HCT116 (cell line): ENCODE measurements around the gene OSGEPL1. TPM values are rescaled to one million over a fixed set of nuclear protein-coding genes. Genes with fewer than 3 reads are reported as not detected.

Source experiments
- ATAC-seq: fragments of 200-7000 bp; cut with Tn5 transposase; 2 replicates; pipeline ENCODE4 v1.9.1; 2020; ENCODE audit warnings: mild to moderate bottlenecking, moderate library complexity
- BruUV-seq: library from RNA; stranded (reverse); fragments of 400-500 nt; replicated peaks from 2 replicates; lab custom pipeline; 2021; lab: Mats Ljungman, UMichigan
- CTCF ChIA-PET: fragments of 300-600 bp; sonication (Branson Sonifier 250); formaldehyde crosslinking; loops from one replicate; lab custom pipeline; 2021; ENCODE audit warnings: antibody characterized with exemption; lab: Charles Lee
- POLR2A ChIA-PET: fragments of 300-600, 350-600 bp; sonication (Branson Sonifier 250); formaldehyde crosslinking; loops from one replicate; lab custom pipeline; 2021; ENCODE audit warnings: antibody characterized with exemption; lab: Charles Lee
- RAD21 ChIA-PET, 2 experiments: fragments of 300-600 bp; sonication (Branson Sonifier 250); formaldehyde crosslinking; loops; one replicate each; lab custom pipeline; 2023; ENCODE audit warnings: low total read pairs in 2 of 2; ENCODE audit not compliant: uncharacterized antibody in 2 of 2, unreplicated experiment in 2 of 2, low non-redundant PET in 1 of 2; lab: Charles Lee
- DNase-seq: peaks from one replicate; pipeline ENCODE4 v3.0.0-alpha.2; 2010; ENCODE audit warnings: low read depth, low spot score
- H2AFZ ChIP-seq: fragments of 200-600 bp; shearing (Covaris generic), sonication (generic); 2 replicates; pipeline ENCODE4 v1.6.1; 2017; ENCODE audit warnings: low read depth, mixed run types, mixed read lengths, antibody characterized with exemption, low read length; ENCODE audit not compliant: poor library complexity, severe bottlenecking
- H3K27ac ChIP-seq: 2 replicates; pipeline ENCODE4 v1.5.1; 2012; ENCODE audit warnings: low read depth, low read length
- H3K27me3 ChIP-seq: fragments of 200-600 bp; sonication (generic); 2 replicates; pipeline ENCODE4 v1.6.1; 2016; ENCODE audit warnings: mixed run types, low read length, mixed read lengths; ENCODE audit not compliant: insufficient read depth
- H3K36me3 ChIP-seq, 2 experiments: fragments of 200-500 bp in 1 of 2; fragments of 200-600 bp in 1 of 2; sonication (Bioruptor generic) in 1 of 2; sonication (generic) in 1 of 2; 2 replicates each; pipeline versions ENCODE4 v1.5.1 to v1.6.1; 2014 to 2016; ENCODE audit warnings: low read length in 2 of 2, inconsistent platforms in 1 of 2, mixed read lengths in 1 of 2, mixed run types in 1 of 2; ENCODE audit not compliant: insufficient read depth in 2 of 2, control insufficient read depth in 1 of 2
- H3K4me1 ChIP-seq, 2 experiments: fragments of 200-600 bp in 1 of 2; sonication (generic) in 1 of 2; 2 replicates each; pipeline versions ENCODE4 v1.5.1 to v1.6.1; 2012 to 2017; ENCODE audit warnings: low read length in 2 of 2, inconsistent platforms in 1 of 2, mild to moderate bottlenecking in 1 of 2, mixed read lengths in 1 of 2, mixed run types in 1 of 2, moderate library complexity in 1 of 2; ENCODE audit not compliant: insufficient read depth in 2 of 2, control insufficient read depth in 1 of 2
- H3K4me2 ChIP-seq: fragments of 200-600 bp; sonication (generic); 2 replicates; pipeline ENCODE4 v1.6.1; 2017; ENCODE audit warnings: mixed run types, low read length, mixed read lengths
- H3K4me3 ChIP-seq, 2 experiments: fragments of 200-600 bp in 1 of 2; sonication (generic) in 1 of 2; replicated peaks in 1 of 2; 2 replicates each; pipeline ENCODE4 v1.5.1; 2011 to 2016; ENCODE audit warnings: low read length in 2 of 2, control low read depth in 1 of 2, low read depth in 1 of 2, mild to moderate bottlenecking in 1 of 2, mixed read lengths in 1 of 2, mixed run types in 1 of 2
- H3K79me2 ChIP-seq: fragments of 200-600 bp; sonication (generic); 2 replicates; pipeline ENCODE4 v1.6.1; 2017; ENCODE audit warnings: mild to moderate bottlenecking, mixed run types, low read length, moderate library complexity, mixed read lengths; ENCODE audit not compliant: insufficient read depth
- H3K9ac ChIP-seq: fragments of 200-600 bp; sonication (generic); 2 replicates; pipeline ENCODE4 v1.6.1; 2016; ENCODE audit warnings: low read length, mixed read lengths
- H3K9me2 ChIP-seq: fragments of 200-600 bp; sonication (generic), shearing (Covaris generic); 2 replicates; pipeline ENCODE4 v1.6.1; 2017; ENCODE audit warnings: mixed run types, mild to moderate bottlenecking, moderate library complexity; ENCODE audit not compliant: insufficient read depth
- H3K9me3 ChIP-seq, 2 experiments: fragments of 200-500 bp in 1 of 2; fragments of 200-600 bp in 1 of 2; sonication (Bioruptor generic) in 1 of 2; sonication (generic) in 1 of 2; 2 replicates each; pipeline ENCODE4 v1.6.1; 2014 to 2017; ENCODE audit warnings: low read length in 2 of 2, mixed read lengths in 2 of 2, inconsistent platforms in 1 of 2, low read depth in 1 of 2, mild to moderate bottlenecking in 1 of 2, mixed run types in 1 of 2, moderate library complexity in 1 of 2; ENCODE audit not compliant: control insufficient read depth in 1 of 2, insufficient read depth in 1 of 2
- H4K20me1 ChIP-seq: fragments of 200-600 bp; sonication (generic), shearing (Covaris generic); 2 replicates; pipeline ENCODE4 v1.6.1; 2017; ENCODE audit warnings: mixed run types, mild to moderate bottlenecking, moderate library complexity; ENCODE audit not compliant: insufficient read depth
- CBX3 ChIP-seq: IDR thresholded peaks from 2 replicates; pipeline ENCODE4 v1.6.1; 2012; ENCODE audit warnings: low read depth
- CTCF ChIP-seq, 3 experiments: fragments of 200-600 bp in 1 of 3; sonication (generic) in 1 of 3; IDR thresholded peaks in 2 of 3; conservative IDR thresholded peaks in 1 of 3; 2 replicates each; pipeline ENCODE4 v1.5.1; 2012 to 2017; ENCODE audit warnings: low read depth in 2 of 3, low read length in 2 of 3, antibody characterized with exemption in 1 of 3, borderline replicate concordance in 1 of 3, control low read depth in 1 of 3, mild to moderate bottlenecking in 1 of 3, mixed read lengths in 1 of 3, mixed run types in 1 of 3, moderate library complexity in 1 of 3; ENCODE audit not compliant: insufficient read depth in 1 of 3
- EGR1 ChIP-seq: IDR thresholded peaks from 2 replicates; pipeline ENCODE4 v1.6.1; 2012; ENCODE audit warnings: low read depth
- ELF1 ChIP-seq: IDR thresholded peaks from 2 replicates; pipeline ENCODE4 v1.6.1; 2012; ENCODE audit warnings: low read depth, borderline replicate concordance
- FOSL1 ChIP-seq: IDR thresholded peaks from 2 replicates; pipeline ENCODE4 v1.6.1; 2012; ENCODE audit warnings: low read depth
- MAX ChIP-seq: IDR thresholded peaks from 2 replicates; pipeline ENCODE4 v1.6.1; 2012
- POLR2AphosphoS5 ChIP-seq: IDR thresholded peaks from 2 replicates; pipeline ENCODE4 v1.6.1; 2011; ENCODE audit warnings: mild to moderate bottlenecking, low read depth, low read length, moderate library complexity
- RAD21 ChIP-seq: IDR thresholded peaks from 2 replicates; pipeline ENCODE4 v1.6.1; 2012; ENCODE audit warnings: low read depth, mild to moderate bottlenecking
- SIN3A ChIP-seq: IDR thresholded peaks from 2 replicates; pipeline ENCODE4 v1.6.1; 2012; ENCODE audit warnings: low read depth
- YY1 ChIP-seq: IDR thresholded peaks from 2 replicates; pipeline ENCODE4 v1.6.1; 2011; ENCODE audit warnings: low read length, low read depth, moderate library complexity, mild to moderate bottlenecking; ENCODE audit not compliant: insufficient replicate concordance; ENCODE audit errors: extremely low read depth
- ZNF274 ChIP-seq: fragments of 200-500 bp; sonication (Bioruptor generic); IDR thresholded peaks from 2 replicates; pipeline ENCODE4 v1.6.1; 2014; ENCODE audit warnings: mild to moderate bottlenecking, low read depth, low read length, inconsistent platforms
- intact Hi-C: fragments of 100-400 bp; cut with micrococcal nuclease; formaldehyde crosslinking; loops from 2 replicates; pipeline ENCODE4 v1.10.0; 2022
- total RNA-seq: library from RNA; stranded (reverse); gene quantifications from one replicate; pipeline ENCODE4 v1.2.1, GENCODE V29; 2021; ENCODE audit not compliant: unreplicated experiment

OSGEPL1 gene
- total RNA-seq, 1 experiment from 2014 or later = 11.2 TPM

GRCh38 chr2:189751080-189751658 lies 11.4 kb downstream of the OSGEPL1 start:
- ATAC-seq = peak; percentile 94
- no peaks in the 10 kb centered on the region for H3K9me2 ChIP-seq
- H2AFZ ChIP-seq = no peak overlapping the region
- H3K4me2 ChIP-seq = no peak overlapping the region
- intact Hi-C loops = loop anchor here (1.0 to 2.0 kb wide), 3 partner anchors 90 to 371 kb away; partner anchors contain the start of gene ASNSD1
- no peaks in the 10 kb centered on the region for H3K27me3 ChIP-seq
- H3K9ac ChIP-seq = no peak overlapping the region
- H3K27ac ChIP-seq = no peak overlapping the region
- no peaks in the 10 kb centered on the region for H3K79me2 ChIP-seq
- peak; percentile 15 for DNase-seq
- ChIA-PET CTCF (interaction anchor here (1.2 to 1.7 kb wide), 5 partner anchors 11 to 320 kb away, joined by 4 to 8 read pairs (median 6); partner anchors contain the start of genes ASNSD1 and OSGEPL1), POLR2A (no interaction called here), RAD21 (no interaction called here)
- peaks cover 0 to 15% of the 10 kb centered on the region in 2 experiments; a peak in 2 of 4 replicates for H3K36me3 ChIP-seq
- no peaks in the 10 kb centered on the region for H3K9me3 ChIP-seq
- H3K4me3 ChIP-seq = no peak overlapping the region
- BruUV-seq = no TSS peak
- H3K4me1 ChIP-seq = no peaks in the 10 kb centered on the region
- no peaks in the 10 kb centered on the region for H4K20me1 ChIP-seq
- no peak for TF ChIP-seq ELF1
- peak; percentile 67 to 78 (median 77); a peak in 5 of 6 replicates for TF ChIP-seq CTCF (IDR thresholded peaks at IDR 0.05 in 2 of 3, conservative IDR thresholded peaks at IDR 0.05 in 1 of 3; ENCODE audit: borderline replicate concordance in 1 of 3, insufficient read depth in 1 of 3, low read depth in 2 of 3, low read length in 2 of 3)
- no peak for TF ChIP-seq MAX
- peak; percentile 68 for TF ChIP-seq RAD21
- TF ChIP-seq POLR2AphosphoS5 = no peak

- Histone ChIP-seq H3K27ac (no peak overlapping the region), H3K9me3 (no peaks in the 10 kb centered on the region), H3K9me2 (no peaks in the 10 kb centered on the region), H3K4me1 (no peaks in the 10 kb centered on the region), H3K36me3 (no peaks in the 10 kb centered on the region), H3K79me2 (no peaks in the 10 kb centered on the region), H3K4me3 (no peak overlapping the region), H3K4me2 (no peak overlapping the region), H3K9ac (no peak overlapping the region), H4K20me1 (no peaks in the 10 kb centered on the region), H3K27me3 (no peaks in the 10 kb centered on the region), H2AFZ (no peak overlapping the region)
- no peak for DNase-seq
- ChIA-PET RAD21 (no interaction called here), CTCF (no interaction called here), POLR2A (interaction anchor here (0.6 kb wide), 1 partner anchor 65 kb away, joined by 4 read pairs; no protein-coding TSS in a partner anchor)
- BruUV-seq = no TSS peak
- no peak for ATAC-seq
- intact Hi-C loops = no loop called here
- no peak for TF ChIP-seq FOSL1
- no peak for TF ChIP-seq RAD21
- TF ChIP-seq CBX3 = no peak
- TF ChIP-seq YY1 = no peak
- no peak for TF ChIP-seq EGR1
- no peak for TF ChIP-seq MAX
- TF ChIP-seq SIN3A = no peak
- TF ChIP-seq CTCF (IDR thresholded peaks at IDR 0.05 in 2 of 3, conservative IDR thresholded peaks at IDR 0.05 in 1 of 3; ENCODE audit: borderline replicate concordance in 1 of 3, insufficient read depth in 1 of 3, low read depth in 2 of 3, low read length in 2 of 3) = no peak
- no peak for TF ChIP-seq POLR2AphosphoS5
- no peak for TF ChIP-seq ZNF274
These were observed 33.2 kb downstream of the OSGEPL1 start for GRCh38 chr2:189729430-189729829.
